Measurements from ENCODE around the gene HEPACAM2. TPM values are rescaled to one million over a fixed set of nuclear protein-coding genes. Genes with fewer than 3 reads are reported as not detected.

The HEPACAM2 gene
- total and polyA plus RNA-seq, 2 of the 4 experiments (the other 2 are of a cell fraction), result under 0.01 to 0.05 TPM

DNA sequence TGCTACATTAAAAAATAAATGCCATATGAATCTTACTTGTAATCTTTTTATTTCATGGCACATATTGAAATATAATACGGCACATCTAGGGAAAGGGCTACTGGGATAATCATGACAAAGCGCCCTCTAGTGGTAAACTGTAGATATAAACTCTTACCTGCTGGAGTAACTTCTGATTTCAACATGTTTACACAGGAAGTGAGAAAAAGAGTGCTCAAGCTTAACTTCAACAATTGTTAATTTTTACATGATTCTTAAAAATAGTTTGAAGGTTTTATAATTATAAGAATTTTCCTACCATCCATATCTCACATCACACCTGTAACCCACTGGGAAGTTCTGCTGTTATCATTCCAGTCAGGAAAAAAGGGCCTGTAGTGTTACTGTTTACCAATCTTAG, 2.0 kb upstream of the HEPACAM2 start:
- no peak overlapping the region for H3K9ac ChIP-seq (ENCODE audit: low read depth, low read length)
- no peaks in the 10 kb centered on the region for H3K4me1 ChIP-seq (ENCODE audit: control insufficient read depth, insufficient read depth, low read length)
- H3K18ac ChIP-seq (ENCODE audit: low read depth, low read length), result no peak overlapping the region
- no peaks in the 10 kb centered on the region for H3K9me1 ChIP-seq (ENCODE audit: insufficient read depth, low read length)
- H3K9me3 ChIP-seq (ENCODE audit: control insufficient read depth, insufficient read depth, low read length), result no peaks in the 10 kb centered on the region
- no peak overlapping the region for H3K56ac ChIP-seq (ENCODE audit: extremely low read depth, insufficient read depth, low read length)
- H3K14ac ChIP-seq (replicated peaks; ENCODE audit: low read depth, low read length), result no peak overlapping the region
- no peak overlapping the region for H2BK120ac ChIP-seq (ENCODE audit: low read depth, low read length)
- ChIA-PET CTCF (interaction anchor here (1.0 to 1.5 kb wide), 3 partner anchors 31 to 146 kb away, joined by 3 read pairs; no protein-coding TSS in a partner anchor), POLR2A (ENCODE audit: unreplicated experiment) (no interaction called here)
- H3K4me2 ChIP-seq (ENCODE audit: low read depth, low read length), result no peak overlapping the region
- in situ Hi-C loops (cut with MboI; ENCODE audit: low sequenced_read_pairs), result loop anchor here (25.0 kb wide), 1 partner anchor 984 kb away; no protein-coding TSS in a partner anchor
- intact Hi-C loops (cut with micrococcal nuclease), result loop anchor here (1.0 to 5.0 kb wide), 4 partner anchors 51 to 606 kb away; no protein-coding TSS in a partner anchor
- peak; percentile 70 for DNase-seq
- no peak overlapping the region for H3K4ac ChIP-seq (ENCODE audit: low read depth, low read length)
- H3K23ac ChIP-seq (ENCODE audit: low read depth, low read length), result no peak overlapping the region
- H2AK9ac ChIP-seq (replicated peaks; ENCODE audit: low read depth, low read length, poor library complexity), result no peak overlapping the region
- H3K79me1 ChIP-seq (ENCODE audit: low read depth in 1 of 2, low read length in 2 of 2), result peaks cover 4 to 7% of the 10 kb centered on the region in 2 experiments; a peak in 3 of 4 replicates
- H2BK5ac ChIP-seq (ENCODE audit: low read depth, low read length, poor library complexity, severe bottlenecking), result no peak overlapping the region
- H4K20me1 ChIP-seq (ENCODE audit: insufficient read depth, low read length), result no peaks in the 10 kb centered on the region
- no TSS peak for BruUV-seq (replicated peaks)
- no peaks in the 10 kb centered on the region for H3K36me3 ChIP-seq (ENCODE audit: control insufficient read depth, insufficient read depth, low read length)
- H2BK20ac ChIP-seq (ENCODE audit: low read depth, low read length), result no peak overlapping the region
- H2AFZ ChIP-seq (replicated peaks; ENCODE audit: low read length, poor library complexity), result no peak overlapping the region
- peaks cover 6% of the 10 kb centered on the region for H3K27me3 ChIP-seq (ENCODE audit: control insufficient read depth, insufficient read depth, low read length)
- H4K8ac ChIP-seq (ENCODE audit: low read depth in 2 of 2, low read length in 2 of 2), result no peak overlapping the region
- no peak overlapping the region for H4K91ac ChIP-seq (ENCODE audit: insufficient read depth, low read depth, low read length)
- no peak overlapping the region for H3K4me3 ChIP-seq (ENCODE audit: insufficient read depth, low read depth, low read length)
- H3K27ac ChIP-seq (ENCODE audit: insufficient read depth, low read length), result no peak overlapping the region
- peak; percentile 69 for TF ChIP-seq RAD21 (IDR thresholded peaks at IDR 0.05; ENCODE audit: low read length)
- TF ChIP-seq RCOR1 (IDR thresholded peaks at IDR 0.05; ENCODE audit: insufficient replicate concordance, low read length), result no peak
- TF ChIP-seq SMC3 (IDR thresholded peaks at IDR 0.05; ENCODE audit: low read depth, low read length), result peak; percentile 79
- peak; percentile 76 for TF ChIP-seq CTCF (conservative IDR thresholded peaks at IDR 0.05; ENCODE audit: low read depth, low read length)
- no peak overlapping the region for H4K5ac ChIP-seq (ENCODE audit: low read depth, low read length)
- H2BK15ac ChIP-seq (ENCODE audit: low read depth, low read length), result no peak overlapping the region
- dilution Hi-C loops (cut with HindIII; ENCODE audit: low sequenced_read_pairs, unreplicated experiment), result no loop called here
- no CpG with 5 or more reads among the region's 2 CpGs for WGBS, 2 experiments (ENCODE audit: extremely low coverage in 2 of 2, insufficient read length in 1 of 2)
- H2AK5ac ChIP-seq (ENCODE audit: low read depth, low read length), result no peak overlapping the region
- no peak for ATAC-seq (ENCODE audit: low read depth)

Measured in IMR-90 (cell line).